GM10248 (cell line): ENCODE data around the gene CNTLN.
"Not testable (repeated sequence)": the region's sequence is repeated elsewhere in the genome, so short reads cannot be mapped to it uniquely, and the experiment has no call there.

ENCODE experiments used
- CTCF ChIA-PET: fragments of 300-600 bp; sonication (Branson Sonifier 250); formaldehyde crosslinking; extraction: SDS; loops from one replicate; lab custom pipeline; 2021; ENCODE audit warnings: antibody characterized with exemption; lab: Yijun Ruan, JAX
- POLR2A ChIA-PET: fragments of 350-650 bp; sonication (Branson Sonifier 250); formaldehyde crosslinking; extraction: SDS; loops from one replicate; lab custom pipeline; 2020; ENCODE audit warnings: antibody characterized with exemption; lab: Yijun Ruan, JAX
- DNase-seq: peaks from one replicate; pipeline ENCODE4 v3.0.0; 2012; ENCODE audit errors: extremely low spot score
- CTCF ChIP-seq: IDR thresholded peaks from 2 replicates; pipeline ENCODE4 v1.5.1; 2012; ENCODE audit warnings: mild to moderate bottlenecking, low read depth; ENCODE audit errors: extremely low read depth, missing control alignments, control extremely low read depth

The CNTLN gene

GRCh38 chr9:17332115-17332514 is 197.3 kb downstream of the CNTLN start:
- ChIA-PET CTCF (interaction anchor here (1.6 kb wide), 1 partner anchor 10 kb away, joined by 8 read pairs; no protein-coding TSS in a partner anchor), POLR2A (no interaction called here)
- no peak for DNase-seq
- TF ChIP-seq CTCF: no peak

- POLR2A ChIA-PET: no interaction called here
- CTCF ChIA-PET: no interaction called here
- DNase-seq: no peak
- TF ChIP-seq CTCF: no peak
These were observed 204.3 kb downstream of the CNTLN start for GRCh38 chr9:17339156-17339555.

- ChIA-PET POLR2A (no interaction called here), CTCF (interaction anchor here (1.0 to 2.2 kb wide), 4 partner anchors 10 to 22 kb away, joined by 3 to 8 read pairs (median 4); no protein-coding TSS in a partner anchor)
- no peak for DNase-seq
- TF ChIP-seq CTCF: no peak
These were observed 207.9 kb downstream of the CNTLN start for GRCh38 chr9:17342696-17343095.

- CTCF ChIA-PET: no interaction called here
- POLR2A ChIA-PET: no interaction called here
- no peak for TF ChIP-seq CTCF
- no peak for DNase-seq
These were observed 215.0 kb downstream of the CNTLN start for GRCh38 chr9:17349831-17350230.

DNA sequence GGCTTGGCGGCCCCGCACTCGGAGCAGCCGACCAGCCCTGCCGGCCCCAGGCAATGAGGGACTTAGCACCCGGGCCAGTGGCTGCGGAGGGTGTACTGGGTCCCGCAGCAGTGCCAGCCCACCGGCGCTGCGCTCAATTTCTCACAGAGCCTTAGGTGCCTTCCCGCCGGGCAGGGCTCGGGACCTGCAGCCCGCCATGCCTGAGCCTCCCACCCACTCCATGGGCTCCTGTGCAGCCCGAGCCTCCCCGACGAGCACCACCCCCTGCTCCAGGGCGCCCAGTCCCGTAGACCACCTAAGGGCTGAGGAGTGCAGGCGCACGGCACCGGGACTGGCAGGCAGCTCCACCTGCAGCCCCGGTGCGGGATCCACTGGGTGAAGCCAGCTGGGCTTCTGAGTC is 219.2 kb downstream of the CNTLN start:
- CTCF ChIA-PET, POLR2A ChIA-PET: not testable (repeated sequence)

DNA sequence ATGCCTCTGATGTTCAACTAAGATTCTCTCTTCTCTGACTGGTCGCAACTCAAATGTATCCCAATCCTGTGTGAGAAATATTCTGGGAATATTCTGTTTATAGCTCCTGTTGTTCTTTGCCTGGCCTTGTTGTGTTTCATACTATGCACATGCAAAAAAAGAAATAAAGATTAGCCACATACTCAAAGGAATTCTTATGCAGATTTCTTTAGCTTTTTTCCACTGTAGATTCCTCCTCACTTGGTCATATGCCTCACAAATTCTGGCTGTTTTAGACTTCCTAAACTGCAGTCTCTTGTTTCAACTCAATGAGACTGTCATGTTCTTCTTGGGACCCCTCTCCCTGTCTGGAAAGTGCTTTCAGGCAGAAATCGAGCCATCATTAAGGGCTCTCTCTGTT is 226.5 kb downstream of the CNTLN start:
- no peak for DNase-seq
- TF ChIP-seq CTCF: no peak
- POLR2A ChIA-PET: no interaction called here
- CTCF ChIA-PET: no interaction called here

More for the DNA sequence above, 219.2 kb downstream of the CNTLN start:
- not testable (repeated sequence) for DNase-seq

DNA sequence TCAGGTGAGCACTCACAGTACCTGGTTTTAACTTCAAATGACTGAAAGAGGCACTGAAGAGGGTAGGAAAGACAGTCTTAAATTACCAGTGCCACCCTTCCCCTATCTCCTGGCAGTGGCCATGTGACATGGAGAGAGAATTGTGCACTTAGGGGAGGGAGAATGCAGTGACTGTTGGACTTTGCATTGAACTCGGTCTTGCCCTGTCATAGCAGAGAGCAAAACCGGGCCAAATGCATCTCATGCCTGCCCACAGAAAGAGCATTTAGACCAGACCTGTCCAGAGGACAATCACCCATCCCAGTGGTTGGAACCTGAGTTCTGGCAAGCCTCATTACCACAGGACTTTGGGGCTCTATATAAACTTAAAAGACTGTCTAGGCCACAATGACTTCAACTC is 232.2 kb downstream of the CNTLN start:
- TF ChIP-seq CTCF: no peak
- CTCF ChIA-PET: no interaction called here
- POLR2A ChIA-PET: no interaction called here
- DNase-seq: no peak
